Non-pigmented ciliary epithelial cell (primary cell): ENCODE data around the gene PDIK1L.

Experiments used
- DNase-seq: peaks from one replicate; pipeline ENCODE4 v3.0.0-alpha.2; 2010; ENCODE audit warnings: low read depth

PDIK1L gene

GRCh38 chr1:26155370-26156284 is 44.0 kb downstream of the PDIK1L start:
- DNase-seq: no peak

DNA sequence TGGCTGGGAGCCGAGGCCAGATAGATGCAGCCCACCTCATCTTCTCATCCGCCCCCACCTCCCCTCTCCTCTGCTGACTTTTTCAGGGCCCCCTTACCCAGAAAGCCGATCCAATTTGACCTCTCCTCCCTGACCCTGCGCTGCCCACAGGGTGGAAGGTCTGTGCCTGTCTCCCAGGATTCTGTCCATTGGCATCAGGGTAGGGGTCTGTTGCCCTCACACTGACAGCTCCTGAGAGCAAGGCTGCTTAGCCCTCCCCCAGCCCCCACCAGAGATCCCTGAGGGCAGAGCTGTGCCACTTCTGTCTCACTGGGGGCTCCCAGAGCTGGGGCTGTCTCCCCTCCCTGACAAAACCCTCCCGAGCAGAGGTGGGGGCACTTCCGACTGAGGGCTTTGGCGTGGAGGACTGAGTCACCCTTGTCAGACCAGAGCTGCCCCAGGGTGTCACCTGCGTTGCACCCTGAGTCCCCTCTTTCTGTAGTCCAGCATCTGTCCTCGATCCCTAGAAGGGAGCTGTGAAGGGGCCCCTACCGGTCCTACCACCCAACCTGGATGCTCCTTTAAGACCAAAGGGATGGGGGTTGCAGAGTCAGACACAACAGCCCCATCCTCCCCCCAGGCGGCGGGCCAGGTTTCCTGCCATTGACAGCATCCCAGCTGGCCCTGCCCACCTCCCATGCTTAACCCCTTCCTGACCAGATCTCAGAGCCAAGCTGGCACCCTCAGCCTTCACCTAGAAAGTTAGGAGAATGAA is 44.8 kb downstream of the PDIK1L start:
- DNase-seq: no peak

DNA sequence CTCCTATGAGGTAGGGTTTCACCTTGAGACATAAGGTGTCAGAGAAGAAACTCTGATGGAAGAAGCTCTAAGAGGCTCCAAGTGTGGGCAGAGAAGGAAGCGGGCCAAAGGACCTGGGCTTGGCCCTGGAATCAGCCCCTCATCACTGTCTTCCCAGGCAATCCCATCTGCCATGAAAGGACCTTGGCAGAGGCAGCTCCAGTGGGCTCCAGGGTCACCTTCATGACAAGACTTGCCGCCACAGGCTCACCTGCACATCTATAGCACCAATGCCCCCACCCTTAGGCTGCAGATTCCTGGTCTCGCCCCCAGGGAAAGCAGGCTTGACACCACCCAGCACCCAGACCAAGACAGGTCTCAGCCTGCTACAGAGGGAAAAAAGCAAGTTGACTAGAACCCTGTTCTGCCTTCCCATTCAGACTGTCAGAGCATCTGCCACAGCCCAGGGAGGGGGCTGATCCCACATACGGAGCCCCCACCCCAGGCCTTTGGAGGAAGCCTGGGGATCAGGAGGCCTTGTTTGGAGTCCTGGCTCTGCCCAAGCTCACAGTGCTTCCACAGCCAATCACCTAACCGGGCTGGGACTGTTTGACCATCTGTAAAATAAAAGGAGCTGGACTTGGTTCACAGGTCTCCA is 46.8 kb downstream of the PDIK1L start:
- no peak for DNase-seq

GRCh38 chr1:26158908-26159742 is 47.5 kb downstream of the PDIK1L start, which contains the start of gene FAM110D:
TSS of gene FAM110D (plus strand) at chr1:26159079. CDS start at chr1:26161292, 2,213 bp downstream.
- DNase-seq: no peak

DNA sequence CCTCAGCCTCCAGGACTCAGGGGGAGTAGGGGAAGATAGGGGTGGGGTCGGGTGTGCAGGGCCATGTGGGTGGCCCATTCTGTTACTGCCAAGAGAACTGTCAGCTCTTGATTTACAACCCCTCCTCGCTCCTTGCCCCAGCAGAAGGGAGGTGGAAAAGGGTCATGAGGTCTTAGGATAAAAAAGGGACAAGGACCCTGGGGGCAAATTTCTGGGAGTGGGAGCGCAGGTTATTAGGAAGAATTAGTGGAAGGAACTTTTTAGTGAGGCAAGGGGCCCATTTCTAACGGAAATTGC is 48.1 kb downstream of the PDIK1L start:
- DNase-seq: no peak

GRCh38 chr1:26160527-26161414 is 49.1 kb downstream of the PDIK1L start:
- no peak for DNase-seq

GRCh38 chr1:26161415-26162219 is 50.0 kb downstream of the PDIK1L start:
- DNase-seq: no peak

- no peak for DNase-seq
Measured at GRCh38 chr1:26162220-26162709, 50.6 kb downstream of the PDIK1L start.

- DNase-seq: no peak
Measured at GRCh38 chr1:26163684-26164035, 52.0 kb downstream of the PDIK1L start.

- DNase-seq: no peak
Measured at GRCh38 chr1:26164036-26164860, 52.6 kb downstream of the PDIK1L start.

GRCh38 chr1:26164861-26165842 is 53.5 kb downstream of the PDIK1L start:
- DNase-seq: no peak

DNA sequence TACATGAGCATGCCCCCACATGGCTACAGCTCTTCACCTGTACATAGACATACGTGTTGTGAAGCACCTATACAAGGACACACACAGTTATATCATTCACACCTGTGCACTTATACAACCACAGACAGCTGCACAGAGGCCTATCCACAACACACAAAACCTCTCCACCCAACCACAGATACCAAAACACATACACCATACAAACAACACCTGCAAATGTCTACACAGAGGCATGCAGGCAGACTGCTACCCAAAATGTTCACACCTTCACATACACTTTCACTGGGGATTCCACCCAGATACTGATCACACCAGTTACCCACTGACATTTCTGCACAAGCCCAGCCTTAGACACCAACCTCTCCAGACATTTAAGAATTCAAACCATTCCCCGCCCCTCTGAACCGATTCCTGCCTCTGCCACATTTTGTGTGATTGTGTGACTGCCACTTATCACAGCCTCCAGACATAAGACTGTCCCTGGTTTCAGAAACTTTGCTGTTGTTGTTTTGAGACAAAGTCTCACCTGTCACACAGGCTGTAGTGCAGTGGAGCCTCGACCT is 55.2 kb downstream of the PDIK1L start:
- no peak for DNase-seq

DNA sequence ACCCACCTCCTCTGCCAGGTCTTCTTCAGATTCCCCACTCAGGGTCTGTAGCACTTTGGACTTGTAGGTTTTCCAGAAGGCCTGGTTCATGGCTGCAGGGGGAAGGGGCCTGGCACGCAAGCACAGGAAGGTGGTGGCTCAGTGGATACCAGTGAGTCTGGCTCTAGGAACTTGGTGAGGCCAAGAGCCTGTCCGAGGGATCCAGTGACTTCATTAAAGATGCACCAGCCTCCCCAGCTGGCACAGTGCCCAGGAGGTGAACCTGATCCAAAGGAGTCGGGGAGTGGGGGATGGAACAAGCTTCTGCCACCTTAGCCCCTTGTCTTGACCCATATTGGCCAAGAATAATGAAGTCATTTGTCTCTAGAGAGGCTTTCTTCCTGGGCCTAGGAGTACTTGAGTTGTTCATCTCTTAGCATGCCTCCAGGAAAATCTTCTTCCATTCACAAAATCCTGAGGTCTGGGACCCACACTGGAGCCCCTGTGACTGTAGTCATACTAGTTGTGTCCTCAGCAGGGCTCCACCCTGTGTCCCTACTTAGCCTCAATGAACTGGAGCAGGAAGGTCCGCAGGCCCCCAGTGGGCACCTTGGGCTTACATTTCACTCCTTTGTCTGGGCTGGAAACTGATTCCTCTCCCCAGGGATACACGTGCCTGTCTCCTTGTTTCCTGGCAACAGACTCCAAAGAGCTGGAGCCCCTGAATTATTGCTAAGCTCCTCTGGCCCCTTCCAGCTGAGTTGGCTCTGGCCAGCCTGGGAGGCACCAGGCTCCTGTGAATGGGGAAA is 57.0 kb downstream of the PDIK1L start, which contains the start of gene C1orf232:
Gene C1orf232, minus strand, starts transcription at position 554 of the 788 bp plus-strand sequence. Its CDS starts 464 bp downstream, at position 90.
- no peak for DNase-seq

- no peak for DNase-seq
Measured at GRCh38 chr1:26169198-26169554, 57.6 kb downstream of the PDIK1L start.

- peak; percentile 28 for DNase-seq
Measured at GRCh38 chr1:26169669-26170471, 58.2 kb downstream of the PDIK1L start, which contains the start of gene ZNF593. TSS of gene ZNF593 (plus strand) at chr1:26169908. CDS start at chr1:26169984, 76 bp downstream.

- no peak for DNase-seq
Measured at GRCh38 chr1:26170472-26170821, 58.8 kb downstream of the PDIK1L start.
